SW 1271 (cell line): ENCODE measurements around the gene DIDO1.
A peak's percentile ranks its signal among the peaks of the same experiment; 100 is the strongest.

Experiments used
- DNase-seq, 2 experiments: peaks; one replicate each; lab custom pipeline; 2025; lab: John Stamatoyannopoulos, UW

DIDO1 gene

DNA sequence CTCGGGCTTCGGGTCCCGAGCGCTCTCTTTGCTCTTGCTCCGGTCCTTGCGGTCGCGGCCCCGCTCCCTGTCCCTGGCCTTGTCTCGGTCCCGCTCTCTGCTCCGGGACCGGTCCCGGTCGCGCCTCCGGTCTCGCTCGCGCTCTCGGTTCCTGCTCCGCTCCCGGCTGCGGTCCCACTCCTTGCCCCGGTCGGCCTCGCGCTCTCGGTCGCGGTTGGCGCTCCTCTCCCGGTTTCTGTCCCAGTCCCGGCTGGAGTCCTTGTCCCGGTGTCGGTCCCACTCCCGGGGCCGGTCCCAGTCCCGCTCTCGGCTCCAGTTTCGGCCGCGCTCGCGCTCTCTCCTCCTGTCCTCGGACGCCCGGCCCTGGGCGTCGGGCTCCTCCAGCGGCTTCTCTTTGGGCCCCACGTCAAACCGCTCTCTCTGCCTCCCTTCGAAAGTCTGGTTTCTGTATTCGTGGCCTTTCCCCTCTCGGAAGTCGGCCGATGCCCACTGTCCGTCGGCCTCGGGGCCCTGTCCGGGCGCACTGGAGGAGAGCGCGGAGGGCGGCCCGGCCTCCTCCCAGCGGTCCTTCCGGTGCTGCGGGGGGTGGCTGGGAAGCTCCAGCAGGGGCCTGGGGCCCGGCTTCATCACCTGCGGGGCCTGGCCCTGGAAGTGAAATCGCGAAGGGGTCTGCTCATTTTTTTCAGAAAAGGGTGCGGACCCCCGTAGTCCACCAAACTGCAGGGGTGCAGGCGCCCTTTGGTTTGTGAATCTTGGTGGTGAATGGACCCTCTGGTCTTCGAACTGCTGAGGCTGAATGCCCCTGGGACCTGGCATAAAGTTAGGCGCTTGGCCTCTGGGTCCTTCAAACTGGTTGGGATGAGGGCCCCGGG, 46.8 kb downstream of the DIDO1 start:
- DNase-seq = no peak

GRCh38 chr20:62878244-62879038, 47.9 kb downstream of the DIDO1 start:
- no peak for DNase-seq

DNA sequence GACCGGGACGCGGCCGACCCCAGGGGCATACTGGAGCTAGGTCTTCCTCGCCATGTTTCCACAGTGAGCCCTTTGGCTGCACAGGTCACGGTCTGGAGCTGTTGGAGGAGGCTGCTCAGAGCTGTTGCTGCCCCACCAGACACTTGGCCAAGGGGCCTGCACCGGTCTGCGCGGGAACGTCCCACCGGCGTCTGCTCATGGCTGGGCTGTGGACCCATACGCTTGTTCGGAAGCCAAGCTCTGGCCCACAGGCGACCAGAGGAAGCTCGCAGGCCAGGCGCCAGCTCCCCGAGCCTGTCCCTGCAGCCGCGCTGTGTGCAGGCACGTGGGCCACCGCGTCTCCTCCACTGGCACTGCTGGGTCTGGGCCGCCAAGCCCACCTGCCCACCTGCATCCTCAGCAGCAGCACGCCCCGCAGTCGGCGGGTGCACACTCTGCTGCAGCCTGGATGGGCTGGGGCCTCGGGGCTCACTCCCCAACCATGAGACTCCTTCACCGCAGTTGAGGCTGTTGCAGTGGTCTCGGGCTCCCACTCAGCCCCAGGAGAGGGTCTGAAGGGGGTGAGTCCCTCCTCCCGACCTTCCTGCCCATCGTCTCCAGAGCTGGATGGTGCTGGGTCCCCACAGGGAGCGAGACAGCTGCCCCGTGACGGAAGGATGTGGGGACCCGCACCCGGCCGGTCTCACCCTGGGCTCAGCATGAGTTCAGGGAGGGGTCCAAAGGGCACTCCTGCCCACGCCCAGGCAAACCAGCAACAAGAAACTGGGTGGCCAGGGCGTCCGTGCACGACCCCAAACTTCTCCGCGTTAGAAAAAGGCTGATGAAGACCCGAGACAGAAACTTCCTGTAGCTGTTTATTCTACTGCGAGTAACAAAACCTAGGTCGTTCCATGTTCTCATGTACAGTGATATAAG, 49.1 kb downstream of the DIDO1 start:
- DNase-seq = no peak

GRCh38 chr20:62876501-62876901, 49.8 kb downstream of the DIDO1 start:
- DNase-seq = no peak

DNA sequence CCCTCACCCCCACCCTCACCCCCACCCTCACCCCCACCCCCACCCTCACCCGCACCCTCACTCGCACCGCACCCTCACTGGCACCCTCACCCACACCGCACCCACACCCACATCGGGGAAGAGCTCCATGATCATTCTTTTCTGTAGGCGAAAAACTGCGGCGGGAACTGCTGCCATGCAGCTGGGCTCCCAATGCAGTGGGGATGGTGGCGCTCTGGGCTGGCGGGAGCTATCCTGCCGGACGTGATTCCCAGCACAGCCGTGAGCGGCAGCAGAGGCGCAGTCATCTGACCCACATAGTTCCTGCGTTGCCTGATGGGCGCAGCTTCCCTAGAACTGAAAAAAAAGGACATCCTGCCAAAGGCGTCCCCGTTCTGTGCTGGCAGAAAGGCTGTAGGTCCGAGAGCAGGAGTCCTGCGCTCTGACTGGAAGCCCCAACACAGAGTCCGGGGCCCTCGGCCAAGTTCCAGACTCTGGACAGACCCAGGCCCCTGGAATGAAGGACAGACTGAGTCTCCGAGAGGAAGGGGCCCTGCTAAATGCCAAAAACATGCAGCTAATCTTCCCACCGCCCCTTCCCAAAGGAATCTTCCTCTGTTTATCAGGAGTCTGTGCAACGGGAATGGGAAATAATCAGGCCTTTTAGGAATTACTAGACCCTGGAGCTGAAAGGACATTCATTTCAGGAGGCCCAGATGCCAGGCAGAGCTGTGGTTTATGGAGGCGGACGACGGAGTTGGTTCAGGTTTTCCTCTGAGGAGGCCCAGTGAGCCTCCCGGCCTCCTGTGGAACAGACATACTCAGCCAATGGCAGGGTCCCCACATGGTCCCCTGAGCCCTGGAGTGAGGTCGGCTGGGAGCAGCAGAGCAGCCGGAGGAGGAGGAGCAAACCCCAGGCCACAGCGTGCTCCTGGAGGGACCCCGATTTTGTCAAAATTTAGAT, 50.6 kb downstream of the DIDO1 start:
- DNase-seq = peak; percentile 77 to 80

DNA sequence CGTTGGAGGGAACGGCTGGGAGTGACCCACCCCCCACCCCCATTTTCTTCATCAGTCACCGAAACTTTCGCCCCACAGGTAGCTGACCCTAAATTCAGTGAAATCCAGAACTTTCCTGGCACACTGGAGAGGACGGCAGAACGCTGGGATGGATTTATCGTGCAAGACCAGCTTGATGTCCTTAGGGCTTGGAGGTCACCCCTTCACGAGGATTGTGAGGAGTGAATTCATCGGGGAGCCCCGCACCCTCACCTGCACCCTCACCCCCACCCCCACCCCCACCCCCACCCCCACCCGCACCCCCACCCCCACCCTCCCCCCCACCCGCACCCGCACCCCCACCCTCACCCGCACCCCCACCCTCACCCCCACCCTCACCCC, 51.4 kb downstream of the DIDO1 start:
- no peak for DNase-seq

GRCh38 chr20:62873681-62874031, 52.6 kb downstream of the DIDO1 start:
- DNase-seq = peak in 1 of 2 experiments; percentile 69

GRCh38 chr20:62873280-62873679, 53.0 kb downstream of the DIDO1 start:
- no peak for DNase-seq

DNA sequence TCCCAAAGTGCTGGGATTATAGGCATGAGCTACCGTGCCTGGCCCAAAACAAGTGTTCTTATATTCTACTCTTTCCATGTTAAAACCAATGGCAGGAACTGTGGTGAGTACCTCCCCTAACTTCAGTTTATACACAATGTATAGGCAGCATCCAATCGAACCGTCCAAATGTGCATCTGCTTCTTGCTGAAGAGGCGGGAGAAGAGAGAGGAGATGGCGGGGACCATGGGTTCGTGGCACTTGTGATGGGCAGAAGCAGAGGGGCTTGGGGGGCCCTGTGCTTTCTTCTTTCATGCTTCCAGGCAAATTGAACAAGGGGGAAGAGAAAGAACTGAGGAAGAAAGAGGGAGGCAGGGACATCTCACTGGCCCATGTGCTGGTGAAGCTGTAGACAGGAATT, 53.4 kb downstream of the DIDO1 start:
- DNase-seq = no peak

- no peak for DNase-seq
These were observed 54.0 kb downstream of the DIDO1 start for GRCh38 chr20:62872184-62872847.

DNA sequence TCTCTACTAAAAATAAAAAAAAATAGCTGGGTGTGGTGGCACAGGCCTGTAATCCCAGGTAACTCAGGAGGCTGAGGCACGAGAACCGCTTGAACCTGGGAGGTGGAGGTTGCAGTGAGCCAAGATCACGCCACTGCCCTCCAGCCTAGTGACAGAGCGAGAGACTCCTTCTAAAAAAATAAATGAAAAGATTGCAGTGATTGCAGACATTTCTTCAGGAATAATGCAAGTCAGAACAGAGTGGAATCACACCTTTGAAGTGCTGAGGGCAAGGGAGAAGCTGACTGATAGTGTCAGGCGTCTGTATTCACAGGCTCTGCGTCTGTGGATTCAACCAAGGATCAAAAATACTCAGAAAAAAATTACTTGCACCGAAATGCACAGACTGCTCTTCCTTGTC, 62.1 kb downstream of the DIDO1 start:
- DNase-seq = no peak

DNA sequence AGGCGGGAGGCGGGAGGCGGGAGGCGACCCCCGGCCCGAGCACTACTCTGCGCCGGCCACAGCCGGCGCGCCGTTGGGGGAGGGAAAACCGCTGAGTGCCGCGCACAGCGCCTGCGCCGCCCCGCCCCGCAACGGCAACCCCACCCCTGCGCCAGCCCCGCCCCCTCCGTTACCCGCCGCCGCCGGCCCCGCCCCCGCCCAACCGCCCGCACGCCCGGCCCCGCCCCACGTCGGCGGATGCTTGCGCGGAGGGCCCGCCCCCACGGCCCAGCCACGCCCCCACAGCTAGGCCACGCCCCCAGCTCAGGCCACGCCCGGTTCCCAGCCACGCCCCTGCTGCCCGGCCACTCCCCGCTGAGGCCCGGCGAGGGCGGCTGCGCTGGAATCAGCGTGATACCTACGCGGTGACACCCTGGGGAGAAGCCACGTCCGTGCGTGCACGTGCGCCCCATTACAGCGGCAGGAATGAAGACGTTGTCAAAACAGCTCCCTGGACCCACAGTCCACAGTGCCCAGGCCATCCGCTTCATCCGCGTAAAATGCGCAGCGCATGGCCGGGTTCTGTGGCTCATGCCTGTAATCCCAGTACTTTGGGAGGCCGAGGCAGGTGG, 64.5 kb downstream of the DIDO1 start, which contains the start of gene TCFL5:
TSS of gene TCFL5 (minus strand) at position 97 of the 611 bp plus-strand sequence. CDS start 152 bp downstream, outside the sequence.
- DNase-seq = peak; percentile 46 to 77

DNA sequence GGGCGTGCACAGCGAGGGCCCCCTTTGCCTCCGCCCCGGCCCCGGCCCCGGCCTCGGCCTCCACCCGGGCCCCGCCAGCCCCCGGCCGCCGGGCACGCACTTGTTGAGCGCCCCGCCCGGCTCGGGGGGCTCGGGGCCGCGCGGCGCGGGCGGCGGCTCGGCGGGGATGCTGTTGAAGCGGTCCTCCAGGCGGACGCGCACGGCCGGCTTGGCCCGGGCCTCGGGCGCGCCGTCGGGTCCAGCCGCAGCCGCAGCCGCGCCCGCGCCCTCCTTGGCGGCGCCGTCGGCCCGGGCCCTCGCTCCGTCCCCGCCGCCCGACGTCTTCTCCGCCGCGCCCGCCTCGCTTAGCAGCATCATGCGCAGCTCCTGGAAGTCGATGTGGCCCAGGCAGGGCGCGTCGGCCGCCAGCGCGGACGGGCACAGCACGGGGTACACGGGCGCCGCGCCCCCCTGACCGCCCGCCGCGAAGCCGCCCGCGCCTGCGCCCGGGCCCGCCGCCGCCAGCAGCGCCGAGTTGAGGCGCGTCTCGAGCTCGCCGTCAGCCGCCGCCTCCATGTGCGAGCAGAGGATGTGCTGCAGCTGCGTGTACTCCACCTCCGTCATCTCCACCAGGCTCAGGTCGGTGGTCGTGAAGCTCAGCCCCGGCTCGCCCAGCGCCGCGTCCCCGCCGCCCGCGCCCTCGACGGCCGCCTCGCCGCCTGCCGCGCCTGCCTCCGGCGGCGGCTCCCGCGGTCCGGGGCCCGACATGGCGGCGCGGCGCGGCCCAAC, 65.2 kb downstream of the DIDO1 start:
- DNase-seq = no peak

GRCh38 chr20:62860391-62860923, 65.8 kb downstream of the DIDO1 start:
- DNase-seq = peak in 1 of 2 experiments; percentile 45

- DNase-seq = no peak
These were observed 66.6 kb downstream of the DIDO1 start for GRCh38 chr20:62859721-62860120.

DNA sequence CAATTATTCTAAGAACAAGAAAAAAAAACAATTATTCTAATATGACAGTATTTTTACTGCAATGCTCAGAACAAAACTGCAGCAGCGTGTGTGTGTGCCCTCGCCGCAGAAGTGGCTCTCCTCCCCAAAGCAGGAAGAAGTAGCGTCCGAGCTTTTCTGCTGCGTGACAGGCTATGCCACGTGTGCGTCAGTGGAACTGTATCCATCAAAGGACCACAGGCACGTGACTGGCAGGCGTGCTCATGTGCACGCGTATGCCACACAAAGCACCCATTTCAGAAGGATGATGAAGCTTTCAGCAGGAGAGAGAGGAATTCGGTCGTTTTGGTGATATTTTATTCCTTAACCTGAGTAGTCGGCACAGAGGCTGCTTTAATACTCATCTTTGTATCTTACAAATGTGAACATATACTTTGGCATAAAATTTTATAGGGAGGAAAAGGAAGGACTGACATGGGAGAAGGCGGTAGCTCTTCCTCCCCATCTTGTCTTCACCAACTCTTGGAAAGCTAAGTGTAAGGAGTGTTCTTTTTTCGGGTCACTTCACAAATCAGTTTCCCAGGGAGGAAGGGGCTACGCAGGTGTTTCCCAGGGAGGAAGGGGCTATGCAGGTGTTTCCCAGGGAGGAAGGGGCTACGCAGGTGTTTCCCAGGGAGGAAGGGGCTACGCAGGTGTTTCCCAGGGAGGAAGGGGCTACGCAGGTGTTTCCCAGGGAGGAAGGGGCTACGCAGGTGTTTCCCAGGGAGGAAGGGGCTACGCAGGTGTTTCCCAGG, 68.1 kb downstream of the DIDO1 start:
- DNase-seq = no peak

DNA sequence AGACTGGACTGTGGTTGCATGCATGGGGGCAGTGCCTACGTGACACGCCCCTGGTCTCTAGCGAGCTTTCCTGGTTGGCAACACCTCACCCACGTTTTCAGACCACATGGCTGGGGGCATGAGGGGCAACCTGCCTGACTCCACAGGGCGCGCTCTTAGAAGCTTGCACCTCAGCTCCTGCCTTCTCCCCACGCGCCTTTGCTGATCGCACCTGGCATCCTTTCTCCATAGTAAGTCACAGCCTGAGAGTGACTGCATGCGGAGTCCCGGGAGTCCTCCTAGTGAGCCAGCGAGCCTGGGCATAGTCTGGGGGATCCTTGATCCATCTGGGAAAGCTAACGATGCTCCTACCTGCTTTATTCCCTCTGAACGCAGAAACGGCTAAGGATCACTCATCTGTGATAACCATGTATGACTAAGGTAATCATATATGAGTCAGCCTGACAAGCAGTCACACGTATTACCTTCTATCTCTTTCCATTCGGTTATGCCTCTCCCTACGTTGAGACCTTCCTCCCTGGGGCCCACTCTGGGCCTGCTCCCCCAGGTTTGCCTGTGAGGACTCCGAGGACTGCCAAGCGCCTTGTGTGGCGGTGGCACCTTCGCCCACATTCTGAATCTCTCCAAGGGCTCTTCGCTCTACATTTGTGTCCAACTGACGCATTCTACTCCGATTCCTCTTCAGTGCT, 69.2 kb downstream of the DIDO1 start:
- no peak for DNase-seq
